Lower lobe of right lung (tissue), 2 donors: Measurements from ENCODE around the gene ANKS1B. TPM values are rescaled to one million over a fixed set of nuclear protein-coding genes. Genes with fewer than 3 reads are reported as not detected.
"Not testable (repeated sequence)": the region's sequence is repeated elsewhere in the genome, so short reads cannot be mapped to it uniquely, and the experiment has no call there.

Source experiments
- ATAC-seq, 2 donors: fragments of 200-7000 bp; cut with Tn5 transposase; one replicate each; pipeline ENCODE4 v1.9.1; 2020 to 2022; ENCODE audit warnings: mild to moderate bottlenecking in 2 of 2, moderate library complexity in 2 of 2
- DNase-seq: peaks from one replicate; pipeline ENCODE4 v3.0.0-alpha.2; 2020
- H3K27ac ChIP-seq: fragments of 200-600 bp; one replicate; pipeline ENCODE4 v1.8.0; 2022
- H3K27me3 ChIP-seq: fragments of 200-600 bp; one replicate; pipeline ENCODE4 v1.8.0; 2022; ENCODE audit warnings: low read depth
- H3K36me3 ChIP-seq: fragments of 200-600 bp; one replicate; pipeline ENCODE4 v1.8.0; 2022; ENCODE audit warnings: mild to moderate bottlenecking
- H3K4me1 ChIP-seq: fragments of 200-600 bp; one replicate; pipeline ENCODE4 v1.8.0; 2022
- H3K4me3 ChIP-seq: fragments of 200-600 bp; one replicate; pipeline ENCODE4 v1.8.0; 2022; ENCODE audit warnings: mild to moderate bottlenecking
- H3K9me3 ChIP-seq: fragments of 200-600 bp; one replicate; pipeline ENCODE4 v1.8.0; 2022
- CTCF ChIP-seq: fragments of 200-600 bp; IDR thresholded peaks from one replicate; pipeline ENCODE4 v1.8.0; 2022; ENCODE audit warnings: antibody characterized with exemption, mild to moderate bottlenecking
- intact Hi-C: fragments of 100-400 bp; cut with DNase I; formaldehyde crosslinking; loops from one replicate; pipeline ENCODE4 v1.11.0; 2022
- total RNA-seq: library from RNA; stranded (reverse); fragmentation: NEBNext Ultra II Directional; extraction: Animal tissue kit (Norgen Biotek cat#: 25700); gene quantifications from one replicate; pipeline ENCODE4 v1.2.1, GENCODE V29; 2021
- donor health status: DM: no; HTN: yes; CAD: no; lungs with severe emphysema.

The ANKS1B gene
- total RNA-seq, 1 donor from 2014 or later = 4.0 TPM

DNA sequence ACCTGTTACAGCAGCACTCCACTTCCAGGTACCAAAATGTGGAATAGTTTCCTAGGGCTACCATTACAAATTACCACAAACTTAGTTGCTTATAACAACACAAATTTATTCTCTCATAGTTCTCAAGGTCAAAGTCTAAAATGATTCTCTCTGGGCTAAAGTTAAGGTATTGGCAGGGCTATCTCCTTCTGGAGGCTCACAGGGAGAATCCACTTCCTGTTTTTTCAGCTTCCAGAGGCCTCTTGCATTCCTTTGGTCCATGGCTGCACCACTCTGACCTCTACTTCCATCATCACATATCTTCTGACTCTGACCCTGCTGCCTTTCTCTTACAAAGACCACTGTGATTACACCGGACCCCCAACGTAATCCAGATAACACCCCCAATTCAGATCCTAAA, 340.1 kb downstream of the ANKS1B start:
- ATAC-seq (no peak), DNase-seq (no peak)
- Histone ChIP-seq H3K4me3 (no peak overlapping the region), H3K27ac (no peak overlapping the region), H3K27me3 (no peaks in the 10 kb centered on the region), H3K9me3 (no peaks in the 10 kb centered on the region), H3K4me1 (no peaks in the 10 kb centered on the region), H3K36me3 (no peaks in the 10 kb centered on the region)
- intact Hi-C loops = no loop called here
- no peak for TF ChIP-seq CTCF

DNA sequence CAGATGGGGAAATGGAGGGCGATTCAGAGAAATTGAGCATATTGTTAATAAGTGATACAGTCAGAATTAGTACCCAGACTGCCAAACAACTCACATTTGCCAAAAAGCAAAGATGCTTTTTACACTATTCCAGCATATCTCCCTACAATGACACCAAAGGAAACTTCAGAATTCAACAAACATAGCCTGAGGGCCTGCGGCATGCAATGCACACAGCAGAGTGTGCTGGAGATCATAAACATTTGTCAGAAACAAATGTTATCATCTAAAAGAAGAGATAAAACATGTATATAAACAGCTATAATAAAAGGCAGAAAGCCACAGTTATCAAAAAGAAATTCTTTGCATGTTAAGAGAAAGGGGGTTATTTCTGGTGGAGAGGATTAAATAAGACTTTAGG, 357.3 kb downstream of the ANKS1B start:
- ATAC-seq (no peak), DNase-seq (no peak)
- intact Hi-C loops = no loop called here
- Histone ChIP-seq H3K27ac (no peak overlapping the region), H3K4me1 (no peaks in the 10 kb centered on the region), H3K27me3 (no peaks in the 10 kb centered on the region), H3K36me3 (no peaks in the 10 kb centered on the region), H3K9me3 (no peaks in the 10 kb centered on the region), H3K4me3 (no peak overlapping the region)
- TF ChIP-seq CTCF = no peak

- ATAC-seq, H3K27me3 ChIP-seq, H3K27ac ChIP-seq, DNase-seq, H3K4me3 ChIP-seq, H3K4me1 ChIP-seq, intact Hi-C loops, H3K9me3 ChIP-seq, H3K36me3 ChIP-seq: not testable (repeated sequence)
These were observed 360.1 kb downstream of the ANKS1B start for GRCh38 chr12:99624591-99624990.

GRCh38 chr12:99620159-99620479, 364.6 kb downstream of the ANKS1B start:
- Histone ChIP-seq H3K4me1 (no peaks in the 10 kb centered on the region), H3K36me3 (no peaks in the 10 kb centered on the region), H3K9me3 (peaks cover 7% of the 10 kb centered on the region), H3K4me3 (no peak overlapping the region), H3K27ac (no peak overlapping the region), H3K27me3 (no peaks in the 10 kb centered on the region)
- intact Hi-C loops = no loop called here
- TF ChIP-seq CTCF = no peak
- DNase-seq (no peak), ATAC-seq (no peak)

DNA sequence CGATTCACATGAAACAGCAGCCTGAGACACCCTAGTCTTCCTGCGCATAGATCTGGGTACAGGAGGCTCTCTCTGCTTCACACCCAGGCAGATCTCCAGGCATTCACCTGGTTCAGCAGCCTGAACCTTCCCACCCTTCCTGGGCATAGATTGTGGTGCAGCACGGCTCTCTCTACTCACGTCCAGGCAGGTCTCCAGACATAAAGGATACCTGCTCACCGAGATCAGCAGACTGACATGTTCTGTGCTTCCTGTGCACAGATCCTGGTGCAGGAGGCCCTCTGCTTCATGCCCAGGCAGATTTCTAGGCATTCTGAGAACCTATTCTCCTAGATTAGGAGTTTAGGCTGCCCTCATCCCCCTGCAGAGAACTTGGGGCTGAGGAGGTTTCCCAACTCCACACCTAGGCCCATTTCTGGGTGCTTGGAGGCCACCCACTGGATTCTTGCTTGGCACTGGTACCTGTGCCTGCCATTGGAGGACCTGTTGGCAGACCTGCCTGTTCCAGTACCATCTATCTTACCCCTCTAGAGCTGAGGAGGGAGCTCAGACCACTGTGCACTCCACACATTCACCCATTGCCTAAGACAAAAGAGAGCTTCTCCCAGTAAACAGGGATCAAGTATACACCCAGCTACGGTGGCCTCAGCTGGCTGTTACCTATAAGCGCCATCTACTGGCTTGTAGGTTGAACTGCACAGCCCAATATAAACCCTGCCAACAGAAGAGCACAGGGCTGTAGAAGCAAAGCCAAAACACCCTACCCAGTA, 365.2 kb downstream of the ANKS1B start:
- Histone ChIP-seq H3K36me3 (no peaks in the 10 kb centered on the region), H3K27ac (no peak overlapping the region), H3K9me3 (peaks cover 7% of the 10 kb centered on the region), H3K27me3 (no peaks in the 10 kb centered on the region), H3K4me1 (no peaks in the 10 kb centered on the region), H3K4me3 (no peak overlapping the region)
- intact Hi-C loops = no loop called here
- ATAC-seq (peak; percentile 21 to 51), DNase-seq (no peak)
- TF ChIP-seq CTCF = peak; percentile 50

DNA sequence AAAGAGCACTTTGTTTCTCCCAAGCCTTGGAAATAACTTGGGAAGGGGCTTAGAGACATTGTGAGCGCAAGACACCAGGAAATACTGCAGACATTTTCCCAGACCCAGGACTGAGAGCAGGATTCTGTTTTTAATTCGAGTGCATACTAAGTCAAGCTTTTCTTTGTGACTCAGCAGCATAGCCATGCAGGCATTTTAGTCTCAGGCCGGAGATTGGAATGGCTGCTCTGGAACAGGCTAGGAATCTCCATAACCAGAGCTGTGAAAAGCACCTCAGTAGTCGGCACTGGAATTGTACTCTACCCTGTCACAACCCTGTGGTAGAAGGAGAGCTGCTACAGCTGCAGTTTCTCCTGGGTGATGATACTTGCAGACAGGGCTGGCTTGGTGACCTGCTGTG, 366.1 kb downstream of the ANKS1B start:
- TF ChIP-seq CTCF = no peak
- DNase-seq (no peak), ATAC-seq (no peak)
- Histone ChIP-seq H3K4me3 (no peak overlapping the region), H3K36me3 (no peaks in the 10 kb centered on the region), H3K4me1 (no peaks in the 10 kb centered on the region), H3K27me3 (no peaks in the 10 kb centered on the region), H3K9me3 (peaks cover 7% of the 10 kb centered on the region), H3K27ac (no peak overlapping the region)
- intact Hi-C loops = no loop called here
